Neuronal stem cell (in vitro differentiated cells): ENCODE results near the gene TSPAN2.
A peak's percentile ranks its signal among the peaks of the same experiment; 100 is the strongest.

Experiments
- DNase-seq: peaks from one replicate; pipeline ENCODE4 v3.0.0-alpha.2; 2013; ENCODE audit warnings: low spot score
- H2AFZ ChIP-seq: one replicate; pipeline ENCODE4 v1.6.1; 2013; ENCODE audit warnings: mild to moderate bottlenecking, low read length, inconsistent platforms
- H2AK5ac ChIP-seq: 2 replicates; pipeline ENCODE4 v1.6.1; 2013; ENCODE audit warnings: low read depth, mild to moderate bottlenecking, inconsistent platforms, low read length, moderate library complexity, mixed read lengths
- H2BK120ac ChIP-seq: 2 replicates; pipeline ENCODE4 v1.6.1; 2013; ENCODE audit warnings: low read depth, mild to moderate bottlenecking, inconsistent platforms, low read length, moderate library complexity, mixed read lengths
- H2BK12ac ChIP-seq: one replicate; pipeline ENCODE4 v1.6.1; 2013; ENCODE audit warnings: low read length, inconsistent platforms
- H2BK15ac ChIP-seq: 2 replicates; pipeline ENCODE4 v1.6.1; 2013; ENCODE audit warnings: mild to moderate bottlenecking, low read length, inconsistent platforms, mixed read lengths
- H2BK5ac ChIP-seq: one replicate; pipeline ENCODE4 v1.6.1; 2013; ENCODE audit warnings: inconsistent platforms, mild to moderate bottlenecking, low read length, moderate library complexity
- H3K14ac ChIP-seq: one replicate; pipeline ENCODE4 v1.6.1; 2013; ENCODE audit warnings: low read length, inconsistent platforms
- H3K18ac ChIP-seq: 2 replicates; pipeline ENCODE4 v1.6.1; 2013; ENCODE audit warnings: low read length, inconsistent platforms
- H3K23ac ChIP-seq: 2 replicates; pipeline ENCODE4 v1.6.1; 2013; ENCODE audit warnings: low read depth, mild to moderate bottlenecking, mixed read lengths, low read length, inconsistent platforms; ENCODE audit not compliant: poor library complexity
- H3K27ac ChIP-seq: replicated peaks from 3 replicates; pipeline ENCODE4 v1.5.1; 2013; ENCODE audit warnings: low read length, inconsistent platforms
- H3K27me3 ChIP-seq, 3 experiments: 2 replicates each; pipeline ENCODE4 v1.6.1; 2013; ENCODE audit warnings: low read length in 3 of 3, mild to moderate bottlenecking in 2 of 3, inconsistent platforms in 1 of 3, low read depth in 1 of 3, mixed read lengths in 1 of 3, moderate library complexity in 1 of 3; ENCODE audit not compliant: control insufficient read depth in 3 of 3, insufficient read depth in 3 of 3
- H3K36me3 ChIP-seq, 2 donors: replicated peaks in 1 of 2; 2 replicates each; pipeline ENCODE4 v1.6.1; 2013; ENCODE audit warnings: low read length in 2 of 2; ENCODE audit not compliant: control insufficient read depth in 2 of 2, insufficient read depth in 2 of 2
- H3K4ac ChIP-seq: 2 replicates; pipeline ENCODE4 v1.6.1; 2013; ENCODE audit warnings: inconsistent platforms, mild to moderate bottlenecking, low read length, moderate library complexity
- H3K4me1 ChIP-seq, 2 donors: 1 replicate in 1 of 2; 2 replicates in 1 of 2; pipeline ENCODE4 v1.6.1; 2013; ENCODE audit warnings: low read length in 2 of 2, low read depth in 1 of 2; ENCODE audit not compliant: control insufficient read depth in 2 of 2, insufficient read depth in 1 of 2
- H3K4me2 ChIP-seq: one replicate; pipeline ENCODE4 v1.6.1; 2013; ENCODE audit warnings: mild to moderate bottlenecking, low read length, inconsistent platforms; ENCODE audit not compliant: insufficient read depth, poor library complexity, severe bottlenecking
- H3K4me3 ChIP-seq, 2 donors: 2 replicates each; pipeline ENCODE4 v1.5.1; 2013; ENCODE audit warnings: low read length in 2 of 2, mild to moderate bottlenecking in 2 of 2, inconsistent platforms in 1 of 2, moderate library complexity in 1 of 2
- H3K79me1 ChIP-seq: one replicate; pipeline ENCODE4 v1.6.1; 2013; ENCODE audit warnings: low read depth, mild to moderate bottlenecking, inconsistent platforms, low read length, moderate library complexity
- H3K9ac ChIP-seq: one replicate; pipeline ENCODE4 v1.6.1; 2013; ENCODE audit warnings: mild to moderate bottlenecking, low read depth, low read length, inconsistent platforms; ENCODE audit not compliant: poor library complexity
- H3K9me3 ChIP-seq, 2 donors: replicated peaks in 1 of 2; 2 replicates each; pipeline versions ENCODE3 to v1.6.1; 2013; ENCODE audit warnings: low read length in 2 of 2, mild to moderate bottlenecking in 2 of 2, inconsistent platforms in 1 of 2, low read depth in 1 of 2, mixed read lengths in 1 of 2, moderate library complexity in 1 of 2; ENCODE audit not compliant: control insufficient read depth in 2 of 2, insufficient read depth in 1 of 2
- H4K8ac ChIP-seq: one replicate; pipeline ENCODE4 v1.6.1; 2013; ENCODE audit warnings: low read depth, mild to moderate bottlenecking, inconsistent platforms, low read length, moderate library complexity
- H4K91ac ChIP-seq: one replicate; pipeline ENCODE4 v1.6.1; 2013; ENCODE audit warnings: low read length, low read depth, mild to moderate bottlenecking, inconsistent platforms; ENCODE audit not compliant: poor library complexity
- WGBS, 2 donors: extraction: QIAGEN DNeasy Blood & Tissue Kit; methylation state at CpG; one replicate each; pipeline ENCODE4 v1.1.7; 2013; ENCODE audit warnings: missing lambda C conversion rate in 2 of 2, mixed read lengths in 1 of 2; ENCODE audit not compliant: insufficient read length in 2 of 2, insufficient replicate concordance in 1 of 2; ENCODE audit errors: extremely low coverage in 2 of 2; 5-methylcytosine and 5-hydroxymethylcytosine counted together

The TSPAN2 gene

GRCh38 chr1:115073298-115074087, 15.8 kb downstream of the TSPAN2 start:
- Histone ChIP-seq H3K9ac (peak overlapping the region; percentile 5), H3K4me3 (no peak overlapping the region), H3K27ac (no peak overlapping the region), H3K4me1 (peaks cover 0 to 24% of the 10 kb centered on the region in 2 donors), H3K9me3 (no peaks in the 10 kb centered on the region), H2BK12ac (no peak overlapping the region), H3K4ac (no peak overlapping the region), H3K23ac (peak overlapping the region; percentile 37), H3K14ac (no peak overlapping the region), H2BK15ac (peak overlapping the region; percentile 42), H4K8ac (no peak overlapping the region), H3K4me2 (no peak overlapping the region), H4K91ac (no peak overlapping the region), H2AK5ac (no peak overlapping the region), H3K27me3 (no peaks in the 10 kb centered on the region), H2BK5ac (no peak overlapping the region), H3K36me3 (peaks cover 0 to 4% of the 10 kb centered on the region in 2 donors), H3K79me1 (no peaks in the 10 kb centered on the region), H3K18ac (no peak overlapping the region), H2AFZ (no peak overlapping the region), H2BK120ac (no peak overlapping the region)
- no CpG with 5 or more reads among the region's 10 CpGs for WGBS, 2 donors
- no peak for DNase-seq

GRCh38 chr1:115071012-115071664, 18.2 kb downstream of the TSPAN2 start:
- no peak overlapping the region for H3K4me3 ChIP-seq
- no peak overlapping the region for H2BK12ac ChIP-seq
- H2AK5ac ChIP-seq = no peak overlapping the region
- peaks cover 0 to 4% of the 10 kb centered on the region in 2 donors for H3K36me3 ChIP-seq
- no peak for DNase-seq
- H3K14ac ChIP-seq = no peak overlapping the region
- no peak overlapping the region for H3K23ac ChIP-seq
- WGBS, 2 donors = no CpG with 5 or more reads among the region's 6 CpGs
- no peaks in the 10 kb centered on the region for H3K27me3 ChIP-seq
- H4K8ac ChIP-seq = no peak overlapping the region
- H2BK15ac ChIP-seq = no peak overlapping the region
- no peak overlapping the region for H3K4ac ChIP-seq
- H3K4me2 ChIP-seq = no peak overlapping the region
- H2AFZ ChIP-seq = no peak overlapping the region
- no peaks in the 10 kb centered on the region for H3K9me3 ChIP-seq
- peaks cover 0 to 24% of the 10 kb centered on the region in 2 donors for H3K4me1 ChIP-seq
- H2BK5ac ChIP-seq = no peak overlapping the region
- no peaks in the 10 kb centered on the region for H3K79me1 ChIP-seq
- no peak overlapping the region for H3K18ac ChIP-seq
- no peak overlapping the region for H3K9ac ChIP-seq
- no peak overlapping the region for H4K91ac ChIP-seq
- H2BK120ac ChIP-seq = no peak overlapping the region
- H3K27ac ChIP-seq = no peak overlapping the region

GRCh38 chr1:115069659-115070308, 19.5 kb downstream of the TSPAN2 start:
- no peak overlapping the region for H3K4me3 ChIP-seq
- no peak overlapping the region for H3K9ac ChIP-seq
- H3K79me1 ChIP-seq = no peaks in the 10 kb centered on the region
- no peak overlapping the region for H3K27ac ChIP-seq
- no peak overlapping the region for H2AFZ ChIP-seq
- H2BK120ac ChIP-seq = no peak overlapping the region
- H3K23ac ChIP-seq = no peak overlapping the region
- H2AK5ac ChIP-seq = no peak overlapping the region
- no peak overlapping the region for H4K8ac ChIP-seq
- no peak overlapping the region for H3K14ac ChIP-seq
- no peak overlapping the region for H2BK5ac ChIP-seq
- H3K36me3 ChIP-seq = peaks cover 0 to 4% of the 10 kb centered on the region in 2 donors
- H2BK12ac ChIP-seq = no peak overlapping the region
- H3K4me1 ChIP-seq = peaks cover 0 to 21% of the 10 kb centered on the region in 2 donors
- no peaks in the 10 kb centered on the region for H3K9me3 ChIP-seq
- DNase-seq = no peak
- no peak overlapping the region for H4K91ac ChIP-seq
- no peak overlapping the region for H3K18ac ChIP-seq
- H3K4me2 ChIP-seq = no peak overlapping the region
- H3K27me3 ChIP-seq = no peaks in the 10 kb centered on the region
- no CpG with 5 or more reads among the region's 7 CpGs for WGBS, 2 donors
- no peak overlapping the region for H3K4ac ChIP-seq
- H2BK15ac ChIP-seq = no peak overlapping the region
